AG04449 (cell line): ENCODE measurements around the gene HTR6.

Source experiments
- CTCF ChIA-PET: fragments of 350-600 bp; formaldehyde crosslinking; extraction: SDS; loops from one replicate; lab custom pipeline; 2021; ENCODE audit warnings: antibody characterized with exemption; lab: Yijun Ruan, JAX
- POLR2A ChIA-PET: fragments of 400-600, 350-600 bp; formaldehyde crosslinking; extraction: SDS; loops from one replicate; lab custom pipeline; 2020; ENCODE audit warnings: antibody characterized with exemption, inconsistent platforms; lab: Yijun Ruan, JAX
- DNase-seq: peaks from one replicate; pipeline ENCODE4 v3.0.0-alpha.2; 2010; ENCODE audit warnings: low read depth, low spot score
- H3K4me3 ChIP-seq: 2 replicates; pipeline ENCODE4 v1.5.1; 2011; ENCODE audit warnings: low read depth, mild to moderate bottlenecking, control low read depth, low read length
- CTCF ChIP-seq: IDR thresholded peaks from one replicate; pipeline ENCODE4 v1.5.1; 2011; ENCODE audit warnings: mild to moderate bottlenecking, moderate library complexity, low read length, control low read depth, inconsistent platforms; ENCODE audit not compliant: insufficient read depth; ENCODE audit errors: missing control alignments

HTR6 gene

GRCh38 chr1:19690342-19690741, 25.7 kb downstream of the HTR6 start:
- DNase-seq = no peak
- ChIA-PET POLR2A (no interaction called here), CTCF (interaction anchor here (1.4 to 8.5 kb wide), 2 partner anchors 14 to 18 kb away, joined by 3 to 92 read pairs; no protein-coding TSS in a partner anchor)
- no peak overlapping the region for H3K4me3 ChIP-seq
- no peak for TF ChIP-seq CTCF

DNA sequence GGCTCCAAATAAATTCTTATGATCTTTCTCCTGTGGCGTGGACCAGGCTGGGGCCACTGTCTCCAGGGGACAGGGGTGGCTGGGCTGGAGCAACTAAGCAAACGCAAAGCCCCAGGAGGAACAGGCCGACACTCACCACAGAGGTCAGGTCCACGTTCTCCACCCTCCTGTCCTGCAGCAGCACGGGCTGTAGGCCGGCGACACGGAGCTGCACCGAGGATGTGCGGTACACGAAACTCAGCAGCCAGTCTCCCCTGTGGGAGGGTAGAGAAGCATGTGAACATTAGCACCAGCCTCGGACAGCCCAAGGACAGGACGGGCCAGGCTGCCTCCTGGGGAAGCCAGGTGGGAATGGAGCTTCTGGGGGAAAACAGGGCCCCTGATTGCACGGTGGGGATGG, 29.6 kb downstream of the HTR6 start:
- CTCF ChIA-PET = interaction anchor here (1.2 to 8.5 kb wide), 5 partner anchors 10 to 33 kb away, joined by 3 to 92 read pairs (median 5); no protein-coding TSS in a partner anchor
- no peak for TF ChIP-seq CTCF
- DNase-seq = no peak
- H3K4me3 ChIP-seq = no peak overlapping the region
- POLR2A ChIA-PET = no interaction called here

GRCh38 chr1:19695772-19696171, 31.1 kb downstream of the HTR6 start:
- no peak for DNase-seq
- H3K4me3 ChIP-seq = no peak overlapping the region
- TF ChIP-seq CTCF = no peak
- CTCF ChIA-PET = interaction anchor here (1.3 to 8.5 kb wide), 3 partner anchors 8 to 34 kb away, joined by 3 to 92 read pairs (median 5); no protein-coding TSS in a partner anchor
- POLR2A ChIA-PET = no interaction called here

- CTCF ChIA-PET = interaction anchor here (1.4 to 8.5 kb wide), 3 partner anchors 7 to 35 kb away, joined by 5 to 92 read pairs (median 11); no protein-coding TSS in a partner anchor
- no peak for DNase-seq
- no peak for TF ChIP-seq CTCF
- no peak overlapping the region for H3K4me3 ChIP-seq
- POLR2A ChIA-PET = no interaction called here
Measured at GRCh38 chr1:19696820-19697219, 32.1 kb downstream of the HTR6 start.

- no peak for DNase-seq
- no peak overlapping the region for H3K4me3 ChIP-seq
- ChIA-PET POLR2A (no interaction called here), CTCF (interaction anchor here (0.7 to 1.9 kb wide), 3 partner anchors 8 to 36 kb away, joined by 3 to 11 read pairs (median 3); no protein-coding TSS in a partner anchor)
- no peak for TF ChIP-seq CTCF
Measured at GRCh38 chr1:19698181-19698580, 33.5 kb downstream of the HTR6 start.

DNA sequence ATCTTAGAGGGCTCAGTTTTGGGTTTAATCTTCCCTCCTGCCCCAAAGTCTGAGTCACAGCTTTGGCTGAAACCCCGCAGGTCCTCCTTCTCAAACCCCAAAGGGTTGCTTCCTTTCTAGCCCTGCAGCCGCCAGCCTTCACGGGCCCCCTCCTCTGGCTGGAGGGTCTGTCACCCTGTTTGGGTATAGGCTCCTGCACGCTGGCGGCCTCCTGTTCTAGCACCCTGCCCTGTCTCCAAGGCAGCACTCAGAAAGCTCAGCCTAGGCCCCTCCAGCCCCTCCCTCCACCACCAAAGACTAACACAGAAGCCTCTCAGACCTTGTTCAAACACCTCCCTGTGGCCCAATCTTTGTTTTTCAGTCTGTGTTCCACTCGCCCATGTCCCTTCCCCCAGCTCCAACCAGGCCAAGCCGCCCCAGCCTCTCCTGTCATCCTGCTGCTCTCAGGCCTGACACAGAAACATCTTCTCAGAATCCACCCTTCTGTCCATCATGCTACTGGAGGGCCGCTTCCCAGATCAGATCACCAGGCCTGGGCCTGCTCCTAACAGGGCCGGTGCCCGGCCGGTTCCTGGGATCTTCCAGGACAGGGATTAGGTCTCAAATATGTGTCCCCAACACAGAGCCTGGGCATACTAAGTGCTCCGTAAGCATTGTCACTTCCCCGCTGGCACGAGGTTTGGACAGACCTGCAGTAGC, 35.6 kb downstream of the HTR6 start:
- POLR2A ChIA-PET = no interaction called here
- DNase-seq = no peak
- CTCF ChIA-PET = interaction anchor here (1.2 to 2.4 kb wide), 2 partner anchors 15 to 38 kb away, joined by 3 to 7 read pairs; no protein-coding TSS in a partner anchor
- TF ChIP-seq CTCF = no peak
- H3K4me3 ChIP-seq = no peak overlapping the region
